K562 (cell line): ENCODE results near the gene FAM25A.

ENCODE experiments used
- CREB5 ChIP-seq: fragments of 250-450 bp; sonication (Bioruptor Pico); IDR thresholded peaks from 2 replicates; pipeline ENCODE4 v1.5.0; 2020; ENCODE audit warnings: mild to moderate bottlenecking
- EZH2 ChIP-seq: IDR thresholded peaks from 2 replicates; pipeline ENCODE4 v1.6.1; 2012; ENCODE audit warnings: low read depth, mild to moderate bottlenecking, inconsistent platforms, low read length, borderline replicate concordance
- KLF16 ChIP-seq: IDR thresholded peaks from 2 replicates; pipeline ENCODE4 v1.6.1; 2016; ENCODE audit warnings: antibody characterized with exemption
- NFE2L1 ChIP-seq: fragments of 450-650 bp; IDR thresholded peaks from 2 replicates; pipeline ENCODE4 v1.6.1; 2016; ENCODE audit warnings: missing genetic modification characterization, low read depth, mild to moderate bottlenecking, missing compliant biosample characterization, moderate library complexity, borderline replicate concordance
- ZBTB1 ChIP-seq: sonication (generic); formaldehyde crosslinking; IDR thresholded peaks from 2 replicates; pipeline ENCODE4 v1.8.1; 2023; ENCODE audit warnings: missing genetic modification reagents, low read depth, mild to moderate bottlenecking, borderline replicate concordance
- ZNF23 ChIP-seq: fragments of 250-450 bp; sonication (Bioruptor Pico); IDR thresholded peaks from 2 replicates; pipeline ENCODE4 v1.4.0; 2020; ENCODE audit warnings: mild to moderate bottlenecking
- ZNF3 ChIP-seq: fragments of 250-450 bp; sonication (Bioruptor Pico); IDR thresholded peaks from 2 replicates; pipeline ENCODE4 v1.5.0; 2021; ENCODE audit warnings: mild to moderate bottlenecking, moderate library complexity
- TF ChIP-seq, protein P1 (sequence below), 3 experiments: IDR thresholded peaks in 2 of 3; conservative IDR thresholded peaks in 1 of 3; 2 replicates each; pipeline ENCODE4 v1.5.1; 2011 to 2012; ENCODE audit warnings: low read length in 3 of 3, mild to moderate bottlenecking in 3 of 3, control low read depth in 2 of 3, improper control_type of control experiment in 1 of 3, inconsistent platforms in 1 of 3, low read depth in 1 of 3, mixed read lengths in 1 of 3, moderate library complexity in 1 of 3; ENCODE audit not compliant: insufficient read depth in 2 of 3

GRCh38 chr10:87066865-87067264 is 46.8 kb downstream of the FAM25A start:
- TF ChIP-seq KLF16 (no peak), ZNF23 (CRISPR knock-in tag) (no peak), ZBTB1 (CRISPR knock-in tag) (no peak), NFE2L1 (tag) (no peak), ZNF3 (no peak), CREB5 (CRISPR knock-in tag) (no peak), EZH2 (no peak)
- TF ChIP-seq, protein P1, sequence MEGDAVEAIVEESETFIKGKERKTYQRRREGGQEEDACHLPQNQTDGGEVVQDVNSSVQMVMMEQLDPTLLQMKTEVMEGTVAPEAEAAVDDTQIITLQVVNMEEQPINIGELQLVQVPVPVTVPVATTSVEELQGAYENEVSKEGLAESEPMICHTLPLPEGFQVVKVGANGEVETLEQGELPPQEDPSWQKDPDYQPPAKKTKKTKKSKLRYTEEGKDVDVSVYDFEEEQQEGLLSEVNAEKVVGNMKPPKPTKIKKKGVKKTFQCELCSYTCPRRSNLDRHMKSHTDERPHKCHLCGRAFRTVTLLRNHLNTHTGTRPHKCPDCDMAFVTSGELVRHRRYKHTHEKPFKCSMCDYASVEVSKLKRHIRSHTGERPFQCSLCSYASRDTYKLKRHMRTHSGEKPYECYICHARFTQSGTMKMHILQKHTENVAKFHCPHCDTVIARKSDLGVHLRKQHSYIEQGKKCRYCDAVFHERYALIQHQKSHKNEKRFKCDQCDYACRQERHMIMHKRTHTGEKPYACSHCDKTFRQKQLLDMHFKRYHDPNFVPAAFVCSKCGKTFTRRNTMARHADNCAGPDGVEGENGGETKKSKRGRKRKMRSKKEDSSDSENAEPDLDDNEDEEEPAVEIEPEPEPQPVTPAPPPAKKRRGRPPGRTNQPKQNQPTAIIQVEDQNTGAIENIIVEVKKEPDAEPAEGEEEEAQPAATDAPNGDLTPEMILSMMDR (IDR thresholded peaks at IDR 0.05 in 2 of 3, conservative IDR thresholded peaks at IDR 0.05 in 1 of 3; ENCODE audit: insufficient read depth in 2 of 3, low read depth in 1 of 3, low read length in 3 of 3), result no peak
